ENCODE data around the gene LAMC1. TPM values are rescaled to one million over a fixed set of nuclear protein-coding genes. Genes with fewer than 3 reads are reported as not detected.
A peak's percentile ranks its signal among the peaks of the same experiment; 100 is the strongest.

LAMC1 gene
- total RNA-seq, 1 donor from 2014 or later, result 164 TPM

GRCh38 chr1:183093066-183093668, 69.9 kb downstream of the LAMC1 start:
- Mint-ChIP-seq H3K4me3 (no peak overlapping the region), H3K27me3 (no peaks in the 10 kb centered on the region), H3K36me3 (peaks cover 13% of the 10 kb centered on the region), H3K27ac (no peak overlapping the region), H3K4me1 (ENCODE audit: unreplicated experiment) (peaks cover 40% of the 10 kb centered on the region), H3K9me3 (no peaks in the 10 kb centered on the region)
- DNase-seq (ENCODE audit: extremely low spot score, unreplicated experiment), result no peak
- TF ChIP-seq CTCF (conservative IDR thresholded peaks at IDR 0.05), result no peak

- Mint-ChIP-seq H3K4me1 (ENCODE audit: unreplicated experiment) (peaks cover 35% of the 10 kb centered on the region), H3K9me3 (no peaks in the 10 kb centered on the region), H3K36me3 (peaks cover 13% of the 10 kb centered on the region), H3K27ac (no peak overlapping the region), H3K27me3 (no peaks in the 10 kb centered on the region), H3K4me3 (peak overlapping the region; percentile 12)
- DNase-seq (ENCODE audit: extremely low spot score, unreplicated experiment), result no peak
- TF ChIP-seq CTCF (conservative IDR thresholded peaks at IDR 0.05), result no peak
Measured at GRCh38 chr1:183093786-183094298, 70.6 kb downstream of the LAMC1 start.

GRCh38 chr1:183094351-183094750, 71.1 kb downstream of the LAMC1 start:
- H3K27me3 Mint-ChIP-seq, result no peaks in the 10 kb centered on the region
- no peak overlapping the region for H3K4me3 Mint-ChIP-seq
- H3K9me3 Mint-ChIP-seq, result no peaks in the 10 kb centered on the region
- no peak overlapping the region for H3K27ac Mint-ChIP-seq
- TF ChIP-seq CTCF (conservative IDR thresholded peaks at IDR 0.05), result no peak
- DNase-seq (ENCODE audit: extremely low spot score, unreplicated experiment), result no peak
- peaks cover 13% of the 10 kb centered on the region for H3K36me3 Mint-ChIP-seq
- H3K4me1 Mint-ChIP-seq (ENCODE audit: unreplicated experiment), result peaks cover 30% of the 10 kb centered on the region

- Mint-ChIP-seq H3K27me3 (no peaks in the 10 kb centered on the region), H3K27ac (no peak overlapping the region), H3K4me1 (ENCODE audit: unreplicated experiment) (peaks cover 20% of the 10 kb centered on the region), H3K4me3 (no peak overlapping the region), H3K9me3 (no peaks in the 10 kb centered on the region), H3K36me3 (peaks cover 13% of the 10 kb centered on the region)
- no peak for DNase-seq (ENCODE audit: extremely low spot score, unreplicated experiment)
- no peak for TF ChIP-seq CTCF (conservative IDR thresholded peaks at IDR 0.05)
Measured at GRCh38 chr1:183096351-183096750, 73.1 kb downstream of the LAMC1 start.

GRCh38 chr1:183096894-183097293, 73.7 kb downstream of the LAMC1 start:
- Mint-ChIP-seq H3K4me3 (no peak overlapping the region), H3K27ac (no peak overlapping the region), H3K36me3 (peaks cover 15% of the 10 kb centered on the region), H3K9me3 (no peaks in the 10 kb centered on the region), H3K4me1 (ENCODE audit: unreplicated experiment) (peaks cover 21% of the 10 kb centered on the region), H3K27me3 (no peaks in the 10 kb centered on the region)
- no peak for DNase-seq (ENCODE audit: extremely low spot score, unreplicated experiment)
- TF ChIP-seq CTCF (conservative IDR thresholded peaks at IDR 0.05), result no peak
